Thoracic aorta (tissue), 2 donors: Measurements from ENCODE around the gene PGC. TPM values are rescaled to one million over a fixed set of nuclear protein-coding genes. Genes with fewer than 3 reads are reported as not detected.
A peak's percentile ranks its signal among the peaks of the same experiment; 100 is the strongest.

Source experiments
- ATAC-seq: fragments of 150-250 bp; one replicate; pipeline ENCODE4 v1.8.0; 2017; ENCODE audit warnings: low read depth; ENCODE audit not compliant: insufficient number of reproducible peaks, low FRiP score
- DNase-seq: peaks from one replicate; pipeline ENCODE4 v3.0.0-alpha.2; 2020; ENCODE audit warnings: low spot score
- H3K27ac ChIP-seq, 2 donors: fragments of 200-600 bp; sonication (generic); 1 replicate in 1 of 2; 2 replicates in 1 of 2; pipeline ENCODE4 v1.5.1; 2016; ENCODE audit warnings: mild to moderate bottlenecking in 2 of 2, moderate library complexity in 2 of 2
- H3K27me3 ChIP-seq: fragments of 200-600 bp; sonication (generic); replicated peaks from 2 replicates; pipeline ENCODE4 v1.6.0; 2016; ENCODE audit warnings: mild to moderate bottlenecking; ENCODE audit not compliant: insufficient read depth
- H3K36me3 ChIP-seq: fragments of 200-600 bp; sonication (generic); one replicate; pipeline ENCODE4 v1.5.1; 2016
- H3K4me1 ChIP-seq, 2 donors: fragments of 200-600 bp; sonication (generic); 1 replicate in 1 of 2; 2 replicates in 1 of 2; pipeline versions ENCODE4 v1.5.1 to v1.6.0; 2016; ENCODE audit warnings: low read depth in 2 of 2, mild to moderate bottlenecking in 1 of 2; ENCODE audit not compliant: control insufficient read depth in 1 of 2
- H3K4me3 ChIP-seq: fragments of 200-600 bp; sonication (generic); 2 replicates; pipeline ENCODE4 v1.5.1; 2016; ENCODE audit warnings: mild to moderate bottlenecking
- H3K9me3 ChIP-seq: fragments of 200-600 bp; sonication (generic); 2 replicates; pipeline ENCODE4 v1.5.1; 2016
- CTCF ChIP-seq: fragments of 200-600 bp; sonication (generic); IDR thresholded peaks from one replicate; pipeline ENCODE4 v1.5.1; 2019; ENCODE audit warnings: antibody characterized with exemption
- total RNA-seq, 2 donors: library from RNA; depleted of rRNA; stranded (reverse); fragments of >200 nt; gene quantifications; one replicate each; pipeline versions ENCODE4 v1.1.0 to v1.2.3, GENCODE V29; 2016

The PGC gene
- total RNA-seq, 2 donors from 2014 or later: 53.1 TPM; not detected in 1

GRCh38 chr6:41784581-41785171 lies 37.5 kb upstream of the PGC start:
- Histone ChIP-seq H3K27ac (no peak overlapping the region), H3K4me1 (peaks cover 17 to 40% of the 10 kb centered on the region in 2 donors)
- DNase-seq: no peak

GRCh38 chr6:41783106-41783780 lies 36.0 kb upstream of the PGC start:
- H3K27ac ChIP-seq: no peak overlapping the region
- no peak for TF ChIP-seq CTCF
- DNase-seq: no peak

More at GRCh38 chr6:41784581-41785171, 37.5 kb upstream of the PGC start:
- ATAC-seq: no peak
- H3K9me3 ChIP-seq: no peaks in the 10 kb centered on the region
- no peak overlapping the region for H3K4me3 ChIP-seq
- TF ChIP-seq CTCF: no peak
- H3K27me3 ChIP-seq: no peaks in the 10 kb centered on the region
- peaks cover 3% of the 10 kb centered on the region for H3K36me3 ChIP-seq

GRCh38 chr6:41781366-41781730 lies 34.2 kb upstream of the PGC start:
- H3K27me3 ChIP-seq: no peaks in the 10 kb centered on the region
- DNase-seq: no peak
- ATAC-seq: no peak
- peaks cover 17 to 35% of the 10 kb centered on the region in 2 donors for H3K4me1 ChIP-seq
- no peak for TF ChIP-seq CTCF
- H3K36me3 ChIP-seq: no peaks in the 10 kb centered on the region
- H3K4me3 ChIP-seq: peak overlapping the region; percentile 81
- no peaks in the 10 kb centered on the region for H3K9me3 ChIP-seq
- H3K27ac ChIP-seq: peak overlapping the region; percentile 41 to 63

More at GRCh38 chr6:41783106-41783780, 36.0 kb upstream of the PGC start:
- Histone ChIP-seq H3K4me1 (peaks cover 17 to 35% of the 10 kb centered on the region in 2 donors), H3K4me3 (no peak overlapping the region), H3K27me3 (no peaks in the 10 kb centered on the region), H3K36me3 (no peaks in the 10 kb centered on the region), H3K9me3 (no peaks in the 10 kb centered on the region)
- no peak for ATAC-seq

- DNase-seq: no peak
- H3K4me1 ChIP-seq: peaks cover 12 to 30% of the 10 kb centered on the region in 2 donors
Observed at GRCh38 chr6:41780551-41781365, 33.6 kb upstream of the PGC start, which contains the start of gene PRICKLE4. TSS of gene PRICKLE4 (plus strand) at chr6:41780782. CDS start at chr6:41783474, 2,692 bp downstream.

More at GRCh38 chr6:41780551-41781365, 33.6 kb upstream of the PGC start, which contains the start of gene PRICKLE4:
- Histone ChIP-seq H3K4me3 (peak within 1 kb of the TSS; percentile 81), H3K36me3 (no peaks in the 10 kb centered on the region), H3K27ac (peak within 1 kb of the TSS; percentile 41 to 63), H3K27me3 (no peaks in the 10 kb centered on the region), H3K9me3 (no peaks in the 10 kb centered on the region)
- no peak for TF ChIP-seq CTCF
- ATAC-seq: no peak
